Immature natural killer cell (primary cell): ENCODE data around the gene ARHGEF2. TPM values are rescaled to one million over a fixed set of nuclear protein-coding genes. Genes with fewer than 3 reads are reported as not detected.
A peak's percentile ranks its signal among the peaks of the same experiment; 100 is the strongest.

Source experiments
- DNase-seq, 3 donors: peaks; one replicate each; pipeline ENCODE4 v3.0.0; 2022; ENCODE audit warnings: mixed read lengths in 1 of 3
- H3K27ac Mint-ChIP-seq, 6 donors: one replicate each; pipeline ENCODE4 v1.8.0; 2020; ENCODE audit warnings: mixed read lengths in 6 of 6, mild to moderate bottlenecking in 5 of 6, inconsistent platforms in 4 of 6, moderate library complexity in 3 of 6
- H3K27me3 Mint-ChIP-seq, 3 donors: one replicate each; pipeline ENCODE4 v1.8.0; 2020 to 2021; ENCODE audit warnings: low read depth in 3 of 3, mild to moderate bottlenecking in 3 of 3, mixed read lengths in 3 of 3, moderate library complexity in 3 of 3, inconsistent platforms in 1 of 3
- H3K36me3 Mint-ChIP-seq, 3 donors: one replicate each; pipeline ENCODE4 v1.8.0; 2020; ENCODE audit warnings: mixed read lengths in 3 of 3, inconsistent platforms in 2 of 3, mild to moderate bottlenecking in 2 of 3
- H3K4me1 Mint-ChIP-seq, 2 donors: one replicate each; pipeline ENCODE4 v1.8.0; 2020; ENCODE audit warnings: inconsistent platforms in 2 of 2, mild to moderate bottlenecking in 2 of 2, mixed read lengths in 2 of 2, moderate library complexity in 1 of 2
- H3K4me3 Mint-ChIP-seq, 5 donors: one replicate each; pipeline ENCODE4 v1.8.0; 2020; ENCODE audit warnings: mild to moderate bottlenecking in 5 of 5, mixed read lengths in 5 of 5, inconsistent platforms in 3 of 5, moderate library complexity in 3 of 5
- H3K9me3 Mint-ChIP-seq, 6 donors: one replicate each; pipeline ENCODE4 v1.8.0; 2020; ENCODE audit warnings: mild to moderate bottlenecking in 6 of 6, mixed read lengths in 6 of 6, inconsistent platforms in 4 of 6, moderate library complexity in 3 of 6
- polyA plus RNA-seq, 3 donors: library from polyadenylated mRNA; unstranded; fragments of 300-500 nt; fragmentation: Illumina TruSeq; gene quantifications; one replicate each; pipeline ENCODE4 v1.2.3, GENCODE V29; 2021

The ARHGEF2 gene
- polyA plus RNA-seq, 3 donors from 2014 or later = 7.2 to 33.5 (median 11.7) TPM

- DNase-seq = no peak
- H3K27ac Mint-ChIP-seq = peak overlapping the region; percentile 40 to 94 (median 74)
- H3K36me3 Mint-ChIP-seq = no peaks in the 10 kb centered on the region
- peaks cover 48 to 51% of the 10 kb centered on the region in 2 donors for H3K4me1 Mint-ChIP-seq
- no peaks in the 10 kb centered on the region for H3K9me3 Mint-ChIP-seq
- peak overlapping the region in 1 of 5 donors; percentile 14 for H3K4me3 Mint-ChIP-seq
- H3K27me3 Mint-ChIP-seq = peaks cover 2 to 3% (median 3%) of the 10 kb centered on the region in 3 donors
These were observed 5.1 kb upstream of the ARHGEF2 start for GRCh38 chr1:155983191-155984024.

GRCh38 chr1:155982106-155982505 lies 3.8 kb upstream of the ARHGEF2 start:
- Mint-ChIP-seq H3K27me3 (peaks cover 7 to 12% (median 8%) of the 10 kb centered on the region in 3 donors), H3K27ac (peak overlapping the region; percentile 89 to 99 (median 94)), H3K4me1 (peaks cover 52 to 56% of the 10 kb centered on the region in 2 donors), H3K36me3 (peaks cover 0 to 3% (median 0%) of the 10 kb centered on the region in 3 donors), H3K9me3 (no peaks in the 10 kb centered on the region), H3K4me3 (peak overlapping the region in 4 of 5 donors; percentile 18 to 98 (median 64))
- DNase-seq = no peak

DNA sequence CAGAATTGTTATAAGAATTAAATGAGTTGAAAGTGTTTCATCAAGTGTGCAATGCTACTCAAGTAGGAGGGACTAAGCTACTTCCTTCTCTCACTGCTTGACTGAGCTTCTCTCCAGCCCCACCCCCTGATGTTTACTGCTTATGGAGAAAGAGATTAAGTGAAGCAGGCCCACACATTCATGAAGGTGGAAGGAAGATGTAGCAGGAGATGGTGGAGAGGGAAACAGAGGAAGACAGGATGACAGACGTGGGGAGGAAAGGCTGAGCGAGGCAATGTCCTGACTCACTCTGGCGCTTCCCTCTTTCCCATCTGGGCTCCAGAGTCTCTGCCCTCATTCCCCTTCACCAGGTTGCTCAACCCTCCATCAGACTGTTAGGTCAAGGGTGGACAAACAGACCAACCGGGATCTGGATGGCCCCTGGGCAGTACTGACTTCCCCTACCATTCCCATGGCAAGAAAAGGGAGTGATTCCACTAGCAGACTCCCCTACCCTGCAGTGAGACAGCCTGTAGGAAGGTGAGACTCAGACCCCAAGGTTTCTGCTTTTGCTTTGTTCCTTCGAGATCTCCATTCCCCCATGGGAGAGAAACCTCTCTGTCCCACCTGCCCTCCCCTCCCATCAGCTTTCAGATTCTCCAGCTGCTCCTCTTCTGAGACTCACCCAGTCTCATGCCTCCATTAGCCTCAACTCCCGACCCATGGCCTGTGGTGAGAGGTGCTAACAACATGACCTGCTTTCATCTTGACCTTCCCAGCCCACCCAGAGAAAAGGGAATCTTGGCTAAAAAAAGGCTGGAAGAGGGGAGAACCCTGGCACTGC lies 3.1 kb upstream of the ARHGEF2 start:
- H3K9me3 Mint-ChIP-seq = no peaks in the 10 kb centered on the region
- peaks cover 0 to 3% (median 0%) of the 10 kb centered on the region in 3 donors for H3K36me3 Mint-ChIP-seq
- peak in 1 of 3 donors; percentile 36 for DNase-seq
- H3K27ac Mint-ChIP-seq = peak overlapping the region; percentile 89 to 99 (median 94)
- peak overlapping the region; percentile 90 to 98 (median 96) for H3K4me3 Mint-ChIP-seq
- peaks cover 58 to 62% of the 10 kb centered on the region in 2 donors for H3K4me1 Mint-ChIP-seq
- peaks cover 7 to 16% (median 12%) of the 10 kb centered on the region in 3 donors for H3K27me3 Mint-ChIP-seq

DNA sequence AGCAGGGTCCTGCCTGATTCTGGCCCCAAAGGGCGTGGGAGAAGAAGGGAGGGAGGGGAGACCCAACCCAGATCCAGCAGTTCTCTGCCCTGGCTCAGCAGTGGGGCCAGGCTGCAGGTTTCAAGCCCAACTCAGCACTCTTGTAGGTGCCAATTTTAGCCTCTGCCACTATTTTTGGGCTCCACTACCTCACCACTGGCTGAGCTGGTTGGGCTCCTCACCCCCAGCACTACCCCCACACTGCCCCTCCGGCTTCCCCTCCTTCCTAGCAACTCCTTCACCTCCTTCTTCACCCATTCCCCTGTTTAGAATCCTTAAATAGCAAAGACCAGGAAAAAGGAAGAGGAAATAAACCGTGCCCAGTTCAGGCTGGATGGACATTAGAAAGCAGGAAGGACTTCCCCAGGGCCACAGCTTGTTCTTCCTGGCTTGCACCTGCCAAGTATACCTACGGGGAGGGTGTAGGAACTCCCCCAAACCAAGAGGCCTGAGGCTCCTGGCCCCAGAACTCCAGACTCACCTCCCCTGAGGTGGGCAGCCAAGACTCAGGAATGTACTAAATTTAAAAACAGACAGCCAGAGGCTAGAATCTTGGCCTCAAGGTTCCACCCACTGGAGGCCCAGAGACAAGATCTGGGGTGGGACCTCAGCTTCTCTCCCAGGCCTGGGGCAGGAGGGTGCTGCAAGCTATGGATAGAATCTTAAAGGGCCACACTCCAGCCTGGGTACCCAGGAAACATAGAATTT lies 1.4 kb upstream of the ARHGEF2 start:
- Mint-ChIP-seq H3K4me1 (peaks cover 75 to 79% of the 10 kb centered on the region in 2 donors), H3K4me3 (peak overlapping the region; percentile 90 to 98 (median 96)), H3K9me3 (no peaks in the 10 kb centered on the region), H3K36me3 (peaks cover 0 to 3% (median 0%) of the 10 kb centered on the region in 3 donors), H3K27ac (peak overlapping the region; percentile 89 to 99 (median 94)), H3K27me3 (peaks cover 7 to 19% (median 19%) of the 10 kb centered on the region in 3 donors)
- no peak for DNase-seq

DNA sequence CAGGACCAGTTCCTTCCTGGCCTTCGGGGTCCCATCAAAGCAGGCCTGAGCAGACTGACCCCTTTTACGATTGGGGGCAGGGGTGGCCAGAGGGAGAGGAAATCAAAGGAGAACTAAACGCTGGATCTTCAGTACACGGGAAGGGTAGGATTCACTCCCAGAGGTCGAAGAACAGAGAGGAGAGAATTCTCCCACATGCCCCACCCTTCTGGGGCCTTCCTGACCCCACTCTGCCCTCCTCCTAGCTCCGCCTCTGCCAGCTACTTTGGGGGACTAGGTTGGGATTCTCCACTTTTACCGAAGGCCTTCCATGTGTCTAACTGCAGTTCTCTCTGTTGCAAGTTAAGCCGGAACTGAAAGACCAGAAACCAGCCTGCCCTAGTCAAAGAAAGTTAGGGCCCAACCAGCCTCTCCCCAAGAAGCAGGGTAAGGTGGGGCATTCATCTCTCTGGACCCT lies 654 bp upstream of the ARHGEF2 start:
- H3K36me3 Mint-ChIP-seq = peaks cover 0 to 3% (median 0%) of the 10 kb centered on the region in 3 donors
- peaks cover 7 to 19% (median 19%) of the 10 kb centered on the region in 3 donors for H3K27me3 Mint-ChIP-seq
- DNase-seq = no peak
- peak overlapping the region; percentile 89 to 99 (median 94) for H3K27ac Mint-ChIP-seq
- H3K9me3 Mint-ChIP-seq = no peaks in the 10 kb centered on the region
- peak overlapping the region; percentile 90 to 98 (median 96) for H3K4me3 Mint-ChIP-seq
- H3K4me1 Mint-ChIP-seq = peaks cover 83 to 85% of the 10 kb centered on the region in 2 donors

DNA sequence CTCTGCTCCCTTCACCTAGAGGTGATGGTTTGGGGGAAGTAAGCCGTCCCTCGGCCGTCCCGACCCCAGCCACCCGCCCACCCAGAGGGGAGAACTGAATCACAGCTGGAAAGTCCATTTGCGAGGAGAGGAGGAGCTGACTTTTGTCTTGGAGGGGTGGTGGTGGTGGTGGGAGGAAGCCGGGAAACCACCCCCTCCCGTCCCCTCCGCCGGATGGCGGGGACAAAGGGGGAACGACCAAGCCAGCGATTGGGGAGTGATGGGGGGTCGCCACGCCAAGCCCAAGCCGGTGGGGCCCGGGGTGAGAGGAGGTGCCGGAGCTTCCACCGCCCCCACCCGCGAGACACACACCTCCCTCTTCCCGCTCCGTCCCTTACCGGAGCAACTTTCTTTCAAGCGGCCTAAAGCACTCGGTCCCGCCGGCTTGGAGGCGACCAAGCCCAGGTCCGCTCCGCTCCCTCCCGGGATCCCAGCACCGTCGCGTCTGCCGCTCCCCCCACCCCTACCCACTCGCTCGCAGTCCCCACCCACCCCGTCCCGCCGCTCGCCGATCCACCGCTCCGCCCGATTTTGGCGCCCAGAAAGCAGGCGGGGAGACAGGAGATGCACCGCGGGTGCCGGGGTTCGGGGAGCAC lies 540 bp downstream of the ARHGEF2 start:
- Mint-ChIP-seq H3K27ac (peak overlapping the region; percentile 89 to 99 (median 94)), H3K27me3 (peaks cover 8 to 19% (median 19%) of the 10 kb centered on the region in 3 donors), H3K9me3 (no peaks in the 10 kb centered on the region), H3K36me3 (peaks cover 0 to 3% (median 0%) of the 10 kb centered on the region in 3 donors), H3K4me1 (peaks cover 88 to 89% of the 10 kb centered on the region in 2 donors), H3K4me3 (peak overlapping the region; percentile 90 to 98 (median 96))
- peak; percentile 39 to 58 (median 42) for DNase-seq

DNA sequence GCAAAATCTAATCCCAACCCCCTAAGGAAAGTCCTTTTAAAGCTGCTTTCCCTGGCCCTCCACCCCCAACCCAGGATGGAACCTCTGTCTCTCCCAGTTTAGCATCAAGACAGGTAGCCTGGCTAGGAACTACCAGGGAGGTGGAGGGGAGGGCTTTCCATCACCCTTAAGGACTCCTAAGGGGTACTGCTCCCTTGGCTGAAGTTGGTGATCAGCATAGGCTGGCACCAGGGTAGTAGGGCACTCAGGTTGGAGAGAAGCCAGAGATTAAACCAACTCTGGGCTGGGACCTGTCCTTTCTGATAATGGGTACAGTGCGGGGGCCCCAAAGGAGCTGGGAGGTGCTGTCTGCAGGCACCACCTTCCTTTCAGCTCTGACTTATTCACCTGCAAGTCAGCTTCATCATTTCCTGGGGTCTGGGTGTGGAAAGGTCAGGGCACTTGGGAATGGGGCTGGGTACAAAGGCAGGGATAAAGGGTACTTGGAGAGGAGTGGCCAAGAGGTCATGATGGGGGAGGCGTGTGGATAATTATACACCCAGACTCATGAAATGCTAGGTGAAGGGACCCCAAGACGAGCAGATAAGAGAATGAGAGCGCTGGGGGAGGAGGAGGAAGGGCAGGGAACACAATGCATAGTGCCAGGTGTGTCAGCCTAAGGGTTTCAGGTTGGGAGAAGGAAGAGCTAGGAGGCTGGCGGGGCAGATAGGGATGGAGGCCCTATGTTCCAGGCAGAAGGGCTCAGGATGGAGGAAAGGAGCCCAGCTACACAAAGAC lies 1.2 kb downstream of the ARHGEF2 start:
- H3K4me3 Mint-ChIP-seq = peak overlapping the region; percentile 90 to 98 (median 96)
- H3K4me1 Mint-ChIP-seq = peaks cover 88 to 89% of the 10 kb centered on the region in 2 donors
- H3K27ac Mint-ChIP-seq = peak overlapping the region; percentile 89 to 99 (median 94)
- H3K27me3 Mint-ChIP-seq = peaks cover 8 to 19% (median 16%) of the 10 kb centered on the region in 3 donors
- H3K36me3 Mint-ChIP-seq = peaks cover 0 to 3% (median 0%) of the 10 kb centered on the region in 3 donors
- H3K9me3 Mint-ChIP-seq = no peaks in the 10 kb centered on the region
- DNase-seq = no peak

DNA sequence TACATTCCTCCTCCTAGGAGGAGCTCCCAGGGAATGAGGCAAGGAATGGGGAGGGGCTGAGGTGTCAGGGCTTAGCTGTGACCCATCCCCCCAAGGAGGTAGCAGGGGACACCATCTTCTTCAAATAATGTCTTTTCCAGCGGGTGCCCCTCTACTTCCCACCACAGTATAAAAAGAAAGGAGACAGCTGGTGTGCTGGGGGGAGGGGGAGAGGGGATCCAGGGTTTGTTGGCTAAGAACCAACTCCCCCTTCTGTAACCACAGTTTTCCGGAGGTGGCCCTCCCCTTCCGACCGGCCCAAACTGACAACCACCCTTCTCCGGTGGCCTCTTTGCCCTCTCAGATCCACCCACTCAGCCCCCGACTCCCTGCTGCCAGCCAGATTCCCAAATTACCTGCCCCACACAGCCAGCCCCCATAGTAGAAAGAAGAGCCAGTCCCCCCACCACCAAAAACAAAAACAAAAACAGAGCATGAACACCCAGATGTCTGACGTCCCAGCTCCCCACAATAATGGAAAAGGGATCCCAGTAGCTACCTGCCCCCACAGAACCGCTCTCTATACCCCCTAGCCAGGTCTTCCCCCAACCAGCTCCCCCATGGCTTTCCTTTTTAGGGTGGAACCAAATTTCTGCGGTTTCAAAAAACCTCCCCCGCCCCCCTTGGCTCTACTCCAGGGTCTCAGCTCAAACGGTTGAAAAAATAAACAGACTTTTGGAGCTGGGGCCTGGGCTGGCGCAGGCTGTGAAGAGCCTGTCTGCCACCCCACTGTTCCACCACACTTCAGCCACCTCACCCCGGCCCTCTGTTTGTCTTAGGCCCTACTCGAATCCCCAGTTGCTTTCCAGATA lies 2.1 kb downstream of the ARHGEF2 start:
- H3K27me3 Mint-ChIP-seq = peaks cover 8 to 19% (median 16%) of the 10 kb centered on the region in 3 donors
- H3K27ac Mint-ChIP-seq = peak overlapping the region; percentile 89 to 99 (median 94)
- H3K4me3 Mint-ChIP-seq = peak overlapping the region; percentile 90 to 98 (median 96)
- peaks cover 87 to 89% of the 10 kb centered on the region in 2 donors for H3K4me1 Mint-ChIP-seq
- H3K9me3 Mint-ChIP-seq = no peaks in the 10 kb centered on the region
- peak; percentile 54 to 59 (median 54) for DNase-seq
- H3K36me3 Mint-ChIP-seq = peaks cover 0 to 3% (median 0%) of the 10 kb centered on the region in 3 donors

DNA sequence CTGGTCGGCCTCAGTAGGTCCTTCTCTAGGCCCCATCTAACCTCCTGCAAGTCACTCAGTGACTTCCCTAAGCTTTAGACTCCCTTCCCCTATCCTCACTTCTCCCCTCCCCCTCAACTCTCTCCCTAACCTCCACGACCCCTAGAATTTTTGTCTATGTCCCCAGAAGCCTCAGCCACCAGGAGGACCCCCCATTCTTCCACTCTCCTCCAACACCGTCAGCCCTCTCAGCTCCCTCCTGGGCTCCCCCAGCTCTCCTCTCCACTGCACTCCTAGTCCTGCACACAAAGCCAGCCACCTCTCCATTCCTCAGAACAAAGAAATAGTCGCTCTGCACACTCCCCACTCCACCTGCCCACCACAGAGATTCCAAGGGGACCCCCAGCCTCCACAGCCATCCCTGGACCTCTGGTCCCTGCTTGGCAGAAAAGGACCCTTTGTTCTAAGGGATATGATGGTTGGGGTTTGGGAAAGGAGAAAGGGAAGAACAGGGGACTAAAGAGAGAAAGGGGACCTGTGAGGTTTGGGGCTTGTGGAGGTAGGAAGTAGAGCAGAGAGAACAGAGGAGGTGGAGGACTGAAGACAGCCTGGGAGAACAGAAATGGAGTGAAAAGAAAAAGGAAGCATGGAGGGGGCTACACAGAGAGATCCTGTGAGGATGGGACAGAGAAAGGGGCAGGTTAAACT lies 2.8 kb downstream of the ARHGEF2 start:
- no peaks in the 10 kb centered on the region for H3K9me3 Mint-ChIP-seq
- H3K27ac Mint-ChIP-seq = peak overlapping the region; percentile 89 to 99 (median 94)
- no peak for DNase-seq
- H3K36me3 Mint-ChIP-seq = peaks cover 0 to 3% (median 0%) of the 10 kb centered on the region in 3 donors
- H3K27me3 Mint-ChIP-seq = peaks cover 8 to 19% (median 16%) of the 10 kb centered on the region in 3 donors
- peak overlapping the region; percentile 90 to 98 (median 96) for H3K4me3 Mint-ChIP-seq
- peaks cover 87 to 89% of the 10 kb centered on the region in 2 donors for H3K4me1 Mint-ChIP-seq

- peaks cover 0 to 4% (median 3%) of the 10 kb centered on the region in 3 donors for H3K36me3 Mint-ChIP-seq
- no peaks in the 10 kb centered on the region for H3K9me3 Mint-ChIP-seq
- H3K27me3 Mint-ChIP-seq = peaks cover 8 to 19% (median 16%) of the 10 kb centered on the region in 3 donors
- H3K4me1 Mint-ChIP-seq = peaks cover 87 to 89% of the 10 kb centered on the region in 2 donors
- H3K4me3 Mint-ChIP-seq = peak overlapping the region; percentile 90 to 98 (median 96)
- no peak for DNase-seq
- peak overlapping the region; percentile 89 to 99 (median 94) for H3K27ac Mint-ChIP-seq
These were observed 3.9 kb downstream of the ARHGEF2 start for GRCh38 chr1:155974208-155975115.
